Measurements from ENCODE around the gene RPS19BP1. TPM values are rescaled to one million over a fixed set of nuclear protein-coding genes. Genes with fewer than 3 reads are reported as not detected.

RPS19BP1 gene
- total RNA-seq, 1 donor from 2014 or later = 40.7 TPM

DNA sequence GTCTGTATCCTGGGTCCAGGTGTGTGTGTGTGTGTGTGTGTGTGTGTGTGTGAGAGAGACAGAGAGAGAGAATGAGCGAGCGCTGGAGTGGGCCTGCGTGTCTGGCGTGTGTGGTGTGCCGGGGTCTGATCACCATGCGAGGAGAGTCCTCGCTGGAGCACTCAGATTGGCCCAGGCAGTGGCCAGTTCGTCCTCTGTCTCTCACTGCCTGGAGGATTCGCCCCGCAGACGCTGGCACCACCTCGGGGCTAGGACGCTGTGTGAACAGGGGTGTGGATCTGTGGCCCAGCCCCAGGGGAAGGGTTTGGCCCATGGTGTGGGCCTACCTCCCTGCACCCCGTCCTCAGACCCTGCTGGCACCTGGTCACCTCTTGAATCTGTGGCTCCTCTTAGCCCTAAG, 26.4 kb upstream of the RPS19BP1 start:
- peak; percentile 10 for ATAC-seq

DNA sequence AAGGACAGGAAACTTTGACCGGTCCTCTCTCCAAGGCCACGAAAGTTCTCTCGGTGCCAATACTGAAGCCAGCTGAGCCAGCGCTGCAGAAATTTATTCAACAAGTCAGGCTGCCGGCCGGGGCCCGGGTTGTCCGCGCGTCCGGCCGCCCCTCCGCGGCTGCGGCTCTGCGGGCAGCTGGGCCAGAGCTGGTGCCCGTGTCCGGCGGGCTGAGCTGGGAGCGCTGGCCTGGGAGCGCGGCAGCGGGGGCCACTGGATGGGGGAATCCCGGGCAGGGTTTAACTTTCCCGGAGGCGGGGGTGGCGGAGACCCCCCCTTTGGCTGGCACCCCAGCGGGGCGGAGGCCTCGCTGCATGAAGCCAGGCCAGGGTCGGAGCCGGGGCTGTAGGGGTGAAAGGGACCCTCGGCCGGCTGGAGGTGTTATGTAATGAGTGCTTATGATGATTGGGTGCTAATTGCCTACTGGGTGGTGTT, 25.7 kb upstream of the RPS19BP1 start:
- no peak for ATAC-seq

DNA sequence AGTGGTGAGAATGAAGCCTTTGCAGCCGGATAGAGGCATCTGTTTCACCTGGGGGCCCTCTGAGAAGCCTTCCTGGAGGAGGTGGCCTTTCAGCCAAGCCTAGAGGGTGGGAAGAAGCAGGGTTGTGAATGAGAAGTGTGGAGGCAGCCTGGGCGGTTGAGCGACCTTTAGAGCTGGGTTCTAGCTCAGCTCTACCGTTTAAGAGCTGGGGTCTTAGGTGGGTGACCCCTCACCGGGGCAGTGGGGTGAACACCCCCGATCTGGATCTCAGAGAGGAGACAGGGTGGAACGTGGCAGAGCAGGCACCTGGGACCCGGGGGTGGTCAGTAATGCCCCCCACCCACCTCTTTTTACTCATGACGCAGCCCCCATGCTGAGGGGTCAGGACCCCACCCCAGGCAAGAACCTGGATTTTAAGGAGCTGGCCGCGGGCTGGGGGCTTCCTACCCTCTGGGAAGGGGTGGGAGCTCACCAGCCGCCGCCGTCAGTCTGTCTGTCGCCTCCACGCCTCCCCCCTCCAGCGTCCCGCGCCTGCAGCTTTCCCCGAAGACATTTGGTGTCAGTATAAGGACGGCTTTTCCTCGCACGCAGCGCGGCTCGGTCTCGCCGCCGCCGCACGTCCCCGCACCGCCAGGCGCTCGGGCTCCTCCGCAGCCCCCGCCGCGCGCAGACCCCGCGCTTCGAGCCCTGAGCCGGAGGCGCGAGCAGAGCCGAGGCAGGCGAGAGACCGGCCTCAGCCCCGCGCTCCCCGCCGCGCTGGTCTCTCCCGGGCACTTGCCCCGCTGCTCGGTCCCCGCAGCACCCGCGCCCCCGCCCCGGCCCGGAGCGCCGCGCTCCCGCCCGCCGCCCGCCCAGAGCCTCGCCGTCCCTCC, 24.7 kb upstream of the RPS19BP1 start:
- no peak for ATAC-seq

DNA sequence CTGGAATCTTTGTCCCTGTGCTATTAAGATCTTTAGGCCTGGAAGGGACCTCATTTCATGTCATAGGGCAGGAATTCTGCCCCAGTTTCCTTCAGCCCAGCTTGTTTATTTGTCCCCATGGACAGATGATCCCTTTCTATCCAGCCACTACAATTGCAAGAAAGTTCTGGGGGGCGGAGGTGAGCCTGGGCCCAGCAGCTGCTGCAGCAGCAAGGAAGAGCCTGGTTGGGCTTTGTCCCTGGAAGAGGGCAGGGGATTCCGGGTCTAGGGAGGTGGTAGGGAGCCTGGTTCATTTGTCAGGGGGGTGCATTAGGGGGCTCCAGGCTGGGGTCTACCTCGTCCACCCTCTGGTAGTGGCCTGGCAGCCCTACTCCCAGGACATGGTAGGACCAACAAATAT, 21.6 kb upstream of the RPS19BP1 start:
- ATAC-seq = no peak

DNA sequence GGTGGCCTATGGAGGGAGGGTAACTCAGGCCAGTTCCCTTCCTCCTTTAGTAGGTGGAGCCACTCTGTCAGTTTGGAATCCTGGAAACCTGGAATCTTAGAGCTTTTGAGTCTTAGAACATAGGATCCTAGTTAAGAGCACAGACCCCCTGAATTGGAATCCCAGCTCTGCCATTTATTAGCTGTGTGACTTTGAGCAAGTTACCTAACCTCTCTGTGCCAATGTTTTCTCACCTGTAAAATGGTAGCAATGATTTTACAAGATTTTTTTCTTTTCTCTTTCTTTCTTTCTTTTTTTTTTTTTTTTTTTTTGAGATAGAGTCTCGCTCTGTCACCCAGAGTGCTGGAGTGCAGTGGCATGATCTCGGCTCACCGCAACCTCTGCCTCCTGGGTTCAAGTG, 20.9 kb upstream of the RPS19BP1 start:
- no peak for ATAC-seq

DNA sequence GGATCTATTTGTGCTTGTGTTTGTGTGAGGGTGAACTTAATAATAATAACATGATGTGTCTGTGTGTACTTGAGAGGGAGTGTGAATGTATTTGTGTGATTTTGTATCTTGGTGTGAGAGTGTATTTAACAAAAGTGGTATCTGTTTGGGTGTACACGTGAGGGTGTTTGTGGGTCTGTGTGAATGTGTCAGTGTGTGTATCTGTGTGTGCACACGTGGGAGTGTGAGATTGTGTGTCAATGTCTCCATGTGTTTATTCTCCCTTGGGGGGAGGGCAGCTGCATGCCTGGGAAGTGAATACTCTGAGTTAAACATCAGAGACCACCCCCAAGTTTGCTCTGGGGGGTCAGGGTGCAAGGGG, 15.0 kb upstream of the RPS19BP1 start:
- no peak for ATAC-seq

DNA sequence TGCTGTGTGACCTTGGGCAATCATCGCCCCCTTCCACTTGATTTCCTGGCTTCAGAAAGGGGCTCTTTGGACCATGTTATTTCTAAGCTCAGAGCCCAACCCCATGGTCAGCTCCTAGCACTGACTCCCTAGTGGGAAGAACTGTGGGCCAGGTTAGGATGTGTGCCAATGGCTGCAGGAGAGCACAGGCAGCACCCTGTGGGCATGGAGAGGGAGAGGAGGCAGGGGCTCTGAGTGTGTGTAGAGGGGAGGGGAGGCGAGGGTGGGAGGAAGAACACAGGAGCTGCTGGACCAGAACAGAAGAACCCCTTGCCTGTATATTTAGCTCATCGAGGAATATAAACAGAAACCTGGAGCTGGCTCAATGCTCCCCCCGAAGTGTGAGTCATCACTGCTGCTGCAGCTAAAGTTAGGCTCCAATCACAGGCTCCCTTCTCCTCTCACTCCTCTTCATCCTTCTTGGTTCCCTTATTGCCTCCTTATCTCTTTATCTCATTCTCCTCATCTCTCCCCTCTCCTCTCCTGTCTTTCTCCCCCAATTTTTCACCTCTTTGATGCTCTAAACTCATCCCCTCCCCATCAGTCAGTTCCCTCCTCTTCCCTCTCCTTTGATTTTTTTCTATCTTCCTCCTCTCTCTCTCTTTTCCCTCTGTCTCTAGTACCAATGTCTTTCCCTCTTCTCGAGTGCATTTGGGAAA, 14.5 kb upstream of the RPS19BP1 start:
- ATAC-seq = no peak

DNA sequence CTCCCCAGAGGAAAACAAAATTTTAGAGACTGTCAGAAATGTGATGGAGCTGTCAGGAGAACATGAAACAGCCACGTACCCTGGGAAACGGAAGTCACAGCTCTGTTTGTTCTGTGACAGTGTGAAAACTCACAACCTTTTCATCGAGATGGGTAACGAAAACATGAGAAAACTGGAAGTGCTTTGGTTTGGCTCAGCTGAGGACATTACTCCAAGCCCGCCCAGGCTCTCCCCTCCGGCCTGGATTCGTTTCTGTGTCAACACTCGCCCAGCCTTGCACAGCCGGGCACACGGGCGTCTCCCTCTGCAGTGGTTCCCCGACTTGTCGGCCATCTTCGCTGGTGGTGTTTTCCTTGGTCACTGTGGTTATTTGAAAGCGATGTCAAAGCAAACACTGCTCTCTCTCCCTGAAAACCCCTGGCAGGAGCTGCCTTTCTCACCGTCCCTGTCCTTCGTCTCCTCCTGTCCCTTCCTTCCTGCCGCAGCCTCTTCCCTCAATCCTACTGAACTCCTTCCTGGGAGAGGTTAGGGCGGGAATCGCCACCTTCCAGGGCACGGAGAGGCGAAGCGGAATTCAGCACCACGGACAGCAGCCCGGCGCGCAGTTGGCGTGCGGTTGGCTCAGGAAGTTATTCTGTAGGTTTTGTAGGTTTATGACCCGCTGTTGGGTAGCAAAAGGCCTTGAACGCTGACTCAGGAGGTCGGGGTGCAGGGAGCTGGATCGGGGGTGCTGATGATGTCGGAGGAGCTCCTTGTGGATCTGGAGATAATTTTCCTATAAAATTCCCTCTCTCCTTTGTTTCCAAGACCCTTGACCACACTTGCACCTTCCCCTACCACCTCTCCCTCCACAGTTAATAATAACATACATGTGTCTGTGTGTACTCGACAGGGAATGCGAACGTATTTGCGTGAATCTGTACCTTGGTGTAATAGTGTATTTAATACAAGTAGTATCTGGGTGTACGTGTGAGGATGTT, 13.1 kb upstream of the RPS19BP1 start:
- ATAC-seq = peak; percentile 39

DNA sequence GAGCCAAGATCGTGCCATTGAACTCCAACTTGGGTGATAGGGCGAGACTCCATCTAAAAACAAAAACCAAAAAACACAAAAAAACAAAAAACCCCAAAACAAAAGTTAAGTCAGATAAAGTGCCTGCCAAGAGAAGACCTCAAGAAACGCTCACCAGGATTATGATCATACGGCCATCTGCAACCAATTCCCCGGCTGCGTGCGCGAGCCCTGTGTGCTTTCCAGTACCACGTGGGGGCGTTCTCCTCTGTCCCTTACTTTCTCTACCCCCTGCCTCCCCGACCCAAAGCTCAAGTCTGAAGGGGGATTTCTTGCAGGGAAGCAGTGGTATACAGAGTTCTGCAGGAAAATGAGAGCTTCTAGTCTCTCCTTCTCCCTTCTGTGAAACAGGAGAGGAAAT, 10.5 kb upstream of the RPS19BP1 start:
- no peak for ATAC-seq

DNA sequence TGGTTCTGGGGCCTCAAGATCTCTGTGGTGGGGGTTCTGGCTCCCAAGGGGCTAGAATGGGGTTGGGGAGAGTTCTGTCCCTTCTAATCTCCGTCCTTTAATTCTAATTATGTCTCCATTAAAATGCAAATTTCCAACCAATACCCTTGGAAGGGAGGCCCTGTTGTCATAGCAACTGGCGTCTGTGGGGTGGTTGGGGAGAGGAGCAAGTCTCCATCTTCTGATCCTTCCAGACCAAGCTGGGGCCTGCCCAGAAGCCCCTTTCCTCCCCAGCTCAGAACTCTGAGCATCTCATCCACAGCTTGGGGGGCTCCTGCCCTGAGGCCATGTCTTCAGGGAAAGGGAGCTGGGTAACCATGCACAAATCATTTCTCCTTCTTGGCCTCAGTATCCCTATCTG, 5.4 kb upstream of the RPS19BP1 start:
- no peak for ATAC-seq

DNA sequence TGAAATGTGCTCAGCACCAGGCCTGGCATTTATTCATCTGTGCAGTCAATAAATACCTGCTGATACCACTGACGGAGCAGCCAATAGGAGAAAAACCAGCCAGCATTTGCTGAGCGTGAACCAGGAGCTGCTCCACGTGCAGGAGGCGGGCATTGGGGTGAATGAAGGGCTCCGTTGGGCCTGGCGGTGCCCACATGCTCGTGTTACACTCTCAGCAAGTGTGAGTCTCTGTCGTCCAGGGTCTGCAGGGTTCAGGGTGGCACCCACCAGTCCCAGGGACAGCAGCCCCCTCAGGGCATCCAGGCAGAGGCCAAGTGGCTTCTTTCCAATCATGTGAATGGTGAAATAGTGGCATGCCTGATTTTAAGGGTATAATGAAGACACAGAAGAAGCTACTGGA, 4.2 kb upstream of the RPS19BP1 start:
- no peak for ATAC-seq

DNA sequence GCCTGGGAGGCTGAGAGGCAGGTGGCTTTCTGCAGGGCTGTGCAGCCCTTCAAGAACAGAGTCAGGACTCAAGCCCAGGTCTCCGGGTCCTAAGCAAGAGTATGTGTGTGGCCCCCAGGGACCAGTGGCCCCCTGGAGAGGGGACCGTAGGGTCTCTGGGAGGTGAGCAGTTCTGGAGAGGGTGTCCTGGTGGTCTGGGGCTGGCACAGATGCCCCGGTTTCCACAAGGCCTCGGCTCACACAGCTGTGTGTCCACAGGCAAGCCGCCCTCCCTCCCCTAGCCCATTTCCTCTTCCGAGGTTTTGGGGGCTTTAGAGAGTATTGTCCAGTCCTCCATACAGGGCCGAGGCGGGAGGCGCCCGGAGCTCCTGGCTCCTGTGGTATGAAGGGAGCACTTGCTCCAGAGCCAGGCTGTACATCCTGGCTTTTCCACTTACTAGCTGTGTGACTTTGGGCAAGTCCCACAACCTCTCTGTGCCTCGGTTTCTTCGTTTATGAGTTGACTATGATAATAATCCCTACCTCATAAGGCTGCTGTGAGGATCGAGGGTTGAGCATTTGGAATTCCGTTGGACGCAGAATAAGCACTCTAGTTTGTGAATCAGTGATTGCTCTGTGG, 3.4 kb upstream of the RPS19BP1 start:
- no peak for ATAC-seq

DNA sequence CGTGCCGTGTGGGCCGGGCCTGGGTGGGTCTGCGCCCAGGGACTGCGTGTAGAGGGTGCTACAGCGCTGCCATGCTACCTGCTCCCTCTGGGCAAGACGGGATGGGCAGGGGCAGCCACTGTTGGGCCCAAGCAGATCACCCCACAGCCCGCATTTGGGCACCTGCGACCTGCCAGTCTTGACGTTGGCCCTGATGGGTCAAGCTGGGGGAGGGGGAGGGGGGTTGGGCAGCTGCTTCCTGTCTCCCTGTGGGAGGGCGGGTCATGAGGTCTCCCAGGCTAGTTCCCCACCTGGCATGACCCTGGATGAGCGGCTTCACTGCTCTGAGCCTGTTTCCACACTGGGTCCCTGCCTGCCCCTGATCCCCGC, 2.8 kb upstream of the RPS19BP1 start:
- ATAC-seq = no peak

DNA sequence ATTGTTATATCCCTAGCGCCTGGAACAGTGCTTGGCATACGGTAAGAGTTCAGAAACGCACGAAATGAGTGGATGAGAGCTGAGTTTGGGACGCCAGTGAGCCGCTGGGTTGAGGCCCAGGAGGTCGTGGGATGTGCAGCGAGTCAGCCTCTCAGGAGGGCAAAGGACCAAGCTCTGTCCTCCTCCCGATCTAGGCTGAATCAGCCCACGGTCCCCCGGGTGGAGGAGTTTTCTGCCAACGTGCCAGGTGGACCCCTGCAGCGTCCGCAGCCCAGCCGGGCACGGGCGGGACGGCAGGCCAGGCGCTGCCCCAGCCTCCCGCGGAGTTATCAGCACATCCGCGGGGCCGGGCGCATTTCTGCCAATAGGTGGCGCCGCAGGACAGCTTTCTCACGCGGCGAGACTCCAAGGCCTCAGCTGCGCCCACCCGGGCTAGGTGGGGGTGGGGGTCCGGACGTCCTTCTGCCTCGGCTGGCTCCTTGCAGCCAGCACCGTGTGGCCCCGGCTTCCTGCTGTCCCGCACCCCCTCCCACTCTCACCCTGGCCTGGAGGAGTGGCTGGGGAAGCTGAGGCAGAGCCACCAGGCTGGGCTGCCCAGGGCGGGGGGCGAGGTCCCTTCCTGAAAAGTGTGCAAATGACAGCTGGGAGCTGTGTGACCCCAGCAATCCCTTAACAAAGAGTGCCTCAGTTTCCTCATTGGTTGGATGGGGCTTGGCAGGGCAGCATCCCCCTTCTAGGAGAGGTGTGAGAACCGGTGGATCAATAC, 2.2 kb upstream of the RPS19BP1 start:
- peak; percentile 27 for ATAC-seq

DNA sequence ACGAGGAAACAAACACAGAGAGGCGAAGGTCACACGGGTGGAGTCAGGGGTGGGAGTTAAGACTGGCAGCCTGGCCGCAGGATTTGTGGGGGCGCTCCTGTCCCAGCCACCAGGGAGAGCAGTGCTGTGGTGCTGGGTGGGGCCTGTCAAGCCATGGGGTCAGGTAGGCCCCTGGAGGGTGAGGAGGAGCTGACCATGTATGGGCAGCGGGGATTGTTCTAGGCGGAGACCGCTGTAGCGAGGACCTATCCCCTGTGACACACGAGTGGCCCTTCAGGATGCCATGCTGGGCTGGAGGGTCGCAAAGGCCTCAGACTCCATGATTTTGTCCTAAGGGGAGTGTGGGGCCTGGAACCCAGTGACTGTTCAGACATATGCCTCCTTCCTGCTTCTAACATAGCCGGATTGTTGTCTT, 1.6 kb upstream of the RPS19BP1 start:
- no peak for ATAC-seq

DNA sequence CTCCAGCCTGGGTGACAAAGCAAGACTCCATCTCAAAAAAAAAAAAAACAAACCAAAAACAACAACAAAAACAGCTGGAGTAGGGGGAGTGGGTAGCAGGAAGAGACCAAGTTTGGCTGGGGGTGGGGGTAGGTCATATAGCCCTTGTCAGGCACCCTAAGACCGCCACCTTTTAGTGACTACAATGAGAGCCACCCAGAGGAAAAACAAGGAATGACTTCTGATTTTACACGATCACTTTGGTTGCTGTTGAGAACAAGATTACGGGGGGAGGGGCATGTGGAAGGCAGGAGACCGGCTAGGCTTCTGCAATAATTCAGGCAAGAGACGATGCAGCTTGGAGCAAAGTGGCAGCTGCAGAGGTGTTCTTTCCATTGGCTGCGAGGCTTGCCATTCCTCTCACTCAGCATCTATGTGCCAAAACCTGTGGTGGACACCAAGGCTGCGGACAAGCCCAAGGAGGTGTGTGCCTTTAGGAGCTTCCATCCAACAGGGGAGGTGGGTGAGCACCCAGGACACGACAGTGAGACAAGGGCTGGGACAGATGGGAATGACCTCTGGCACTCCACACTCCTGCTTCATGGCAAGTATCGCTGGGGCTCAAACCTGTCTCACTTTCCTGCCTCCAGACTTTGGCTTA, 1.7 kb downstream of the RPS19BP1 start:
- no peak for ATAC-seq

DNA sequence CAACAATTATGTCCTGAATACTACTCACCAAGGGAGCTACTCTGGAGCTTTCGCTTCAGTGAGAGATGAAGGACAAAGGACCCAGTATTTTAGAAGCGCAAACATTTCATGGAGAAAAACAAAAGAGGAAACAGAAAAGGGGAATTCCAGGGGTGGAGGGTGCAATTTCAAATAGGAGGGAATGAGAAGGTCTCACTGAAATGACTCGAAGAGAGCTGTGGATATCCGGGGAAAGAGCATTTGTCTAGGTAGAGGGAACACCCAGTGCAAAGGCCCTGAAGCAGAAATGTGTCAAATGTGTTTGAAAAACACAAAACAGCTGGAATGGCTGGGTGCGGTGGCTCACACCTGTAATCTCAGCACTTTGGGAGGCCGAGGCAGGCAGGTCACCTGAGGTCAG, 2.4 kb downstream of the RPS19BP1 start:
- ATAC-seq = no peak

DNA sequence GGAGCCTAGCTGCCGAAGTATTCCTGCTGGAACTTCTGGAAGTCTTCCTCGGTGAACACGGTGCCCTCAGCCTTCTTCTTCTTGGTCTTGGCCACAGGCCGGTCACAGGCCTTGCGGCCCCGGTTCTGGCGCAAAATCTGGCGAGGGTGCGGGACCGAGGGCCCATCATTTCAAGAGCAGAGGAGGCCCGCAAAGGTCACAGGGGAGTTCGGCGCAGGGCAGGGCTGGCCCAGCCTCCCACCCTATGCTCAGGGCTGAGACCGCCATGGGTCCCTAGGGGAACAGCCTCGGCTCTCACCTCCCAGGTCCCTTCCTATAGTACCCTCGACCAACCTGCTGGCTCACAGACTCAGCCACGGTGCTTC, 3.1 kb downstream of the RPS19BP1 start:
- ATAC-seq = no peak

DNA sequence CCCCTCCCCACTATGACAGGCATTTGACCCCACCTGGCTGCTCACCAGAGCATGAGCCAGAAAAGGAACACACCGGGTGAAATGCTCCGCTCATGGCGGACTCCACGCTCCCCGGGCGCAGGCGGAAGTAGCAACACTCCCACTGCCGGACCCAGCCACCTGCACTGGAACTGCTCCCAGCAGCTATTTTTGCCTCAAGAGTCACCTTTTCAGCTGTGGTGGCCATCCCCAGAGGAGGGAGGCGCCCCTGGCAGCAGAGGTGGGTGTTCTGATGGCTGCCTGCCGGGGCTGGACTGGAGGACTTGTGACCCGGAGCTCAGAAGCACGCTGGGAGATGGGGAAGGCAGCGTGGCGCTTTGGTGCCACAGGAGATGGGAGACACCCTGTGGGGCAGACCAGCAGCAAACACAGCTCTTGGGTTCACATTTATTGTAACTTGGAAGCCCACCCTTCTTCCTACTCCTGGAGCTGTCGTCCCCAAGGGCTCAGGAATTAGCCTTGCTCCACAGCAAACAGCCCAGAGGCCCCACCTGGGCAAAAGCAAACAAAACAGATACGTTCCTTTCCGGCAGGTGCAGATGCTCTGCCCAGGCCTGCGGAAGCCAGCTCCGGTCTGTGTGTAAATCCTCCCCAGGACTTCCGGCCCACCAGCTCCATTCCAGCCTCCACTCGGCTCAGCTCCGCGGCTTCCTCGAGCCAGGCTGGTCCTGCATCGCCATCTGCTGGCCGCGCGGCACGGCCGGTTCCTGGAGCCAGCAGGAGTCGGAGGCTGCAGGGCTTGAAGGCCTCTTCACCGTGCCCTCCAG, 3.7 kb downstream of the RPS19BP1 start:
- ATAC-seq = peak; percentile 67

DNA sequence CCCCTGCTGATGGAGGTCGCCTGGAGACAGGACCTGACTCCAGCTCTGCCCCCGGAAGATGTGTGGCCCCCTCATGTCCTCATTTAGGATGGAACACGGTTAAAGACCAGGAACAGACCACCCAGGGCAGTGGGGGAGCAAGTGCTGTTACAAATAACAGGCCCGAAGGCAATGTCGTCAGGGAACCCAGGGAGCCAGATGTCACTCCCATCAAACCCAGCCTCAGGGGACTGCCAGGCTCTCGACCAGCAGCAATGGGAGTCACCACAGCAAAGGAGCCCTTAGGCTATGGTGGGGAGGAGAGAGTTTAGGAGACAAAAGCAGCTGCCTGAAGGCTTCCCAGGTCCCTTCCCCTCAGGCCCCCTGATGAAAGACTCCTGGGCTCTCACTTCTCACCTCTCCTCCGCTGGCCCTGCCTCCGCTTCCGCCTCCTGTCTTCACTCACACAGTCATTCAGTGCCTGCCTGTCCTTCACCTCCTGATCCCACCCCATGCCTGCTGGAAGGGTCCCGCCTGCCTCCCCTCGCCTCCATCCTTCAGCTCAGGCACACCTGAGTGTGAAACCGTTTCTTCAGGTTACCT, 4.4 kb downstream of the RPS19BP1 start:
- no peak for ATAC-seq

Measured in esophagus mucosa (tissue), 1 donor.